Heart left ventricle (tissue), 16 donors: ENCODE results near the gene TRIM65. TPM values are rescaled to one million over a fixed set of nuclear protein-coding genes. Genes with fewer than 3 reads are reported as not detected.
"Not testable (repeated sequence)": the region's sequence is repeated elsewhere in the genome, so short reads cannot be mapped to it uniquely, and the experiment has no call there.

ENCODE experiments used
- ATAC-seq, 4 donors: fragments of 200-7000 bp; cut with Tn5 transposase; one replicate each; pipeline ENCODE4 v1.9.1; 2020 to 2022; ENCODE audit warnings: moderate library complexity in 4 of 4, mild to moderate bottlenecking in 3 of 4, moderate number of reproducible peaks in 1 of 4
- DNase-seq, 5 donors: peaks; one replicate each; pipeline ENCODE4 v3.0.0-alpha.2; 2020
- H3K27ac ChIP-seq, 12 donors: fragments of 200-600 bp; sonication (generic) in 4 of 12; one replicate each; pipeline versions ENCODE4 v1.5.0 to v1.8.0; 2016 to 2022; ENCODE audit warnings: mild to moderate bottlenecking in 2 of 12
- H3K27me3 ChIP-seq, 9 donors: fragments of 200-600 bp; sonication (generic) in 2 of 9; one replicate each; pipeline versions ENCODE4 v1.5.1 to v1.8.0; 2016 to 2022; ENCODE audit warnings: mild to moderate bottlenecking in 3 of 9
- H3K36me3 ChIP-seq, 9 donors: fragments of 200-600 bp; sonication (generic) in 2 of 9; one replicate each; pipeline versions ENCODE4 v1.5.0 to v1.8.0; 2018 to 2022; ENCODE audit warnings: mild to moderate bottlenecking in 2 of 9
- H3K4me1 ChIP-seq, 12 donors: fragments of 200-600 bp; sonication (generic) in 4 of 12; one replicate each; pipeline versions ENCODE4 v1.5.0 to v1.8.0; 2016 to 2022; ENCODE audit warnings: mild to moderate bottlenecking in 3 of 12
- H3K4me3 ChIP-seq, 12 donors: fragments of 200-600 bp; sonication (generic) in 4 of 12; one replicate each; pipeline versions ENCODE4 v1.5.0 to v1.8.0; 2017 to 2022; ENCODE audit warnings: mild to moderate bottlenecking in 9 of 12, moderate library complexity in 4 of 12
- H3K9me3 ChIP-seq, 12 donors: fragments of 200-600 bp; sonication (generic) in 4 of 12; one replicate each; pipeline versions ENCODE4 v1.5.0 to v1.8.0; 2016 to 2022; ENCODE audit warnings: mild to moderate bottlenecking in 1 of 12
- CTCF ChIP-seq, 12 donors: fragments of 200-600 bp; sonication (generic) in 4 of 12; IDR thresholded peaks; one replicate each; pipeline versions ENCODE4 v1.5.0 to v1.8.0; 2018 to 2022; ENCODE audit warnings: antibody characterized with exemption in 12 of 12, mild to moderate bottlenecking in 5 of 12
- POLR2A ChIP-seq, 2 donors: fragments of 450-650 bp; IDR thresholded peaks; one replicate each; pipeline ENCODE4 v1.6.1; 2017; ENCODE audit warnings: antibody characterized with exemption in 2 of 2, mild to moderate bottlenecking in 2 of 2, moderate library complexity in 2 of 2
- WGBS, 4 donors: extraction: QIAGEN DNeasy Blood & Tissue Kit in 2 of 4; methylation state at CpG; one replicate each; pipeline versions ENCODE4 v1.1.5 to v1.1.7; 2013 to 2018; 5-methylcytosine and 5-hydroxymethylcytosine counted together
- intact Hi-C, 10 donors: fragments of 100-400 bp; cut with DNase I; formaldehyde crosslinking; loops; one replicate each; pipeline versions ENCODE4 v1.11.1 to v1.14.2; 2022
- polyA plus RNA-seq, 2 donors: library from polyadenylated mRNA; stranded (reverse); fragments of 200-250 nt; gene quantifications; one replicate each; pipeline ENCODE4 v1.2.3, GENCODE V29; 2013
- total RNA-seq, 9 donors: library from RNA; depleted of rRNA in 2 of 9; stranded (reverse); fragments of >200 nt in 2 of 9; fragmentation: NEBNext Ultra II Directional in 3 of 9; extraction: Animal tissue kit (Norgen Biotek cat#: 25700) in 3 of 9; gene quantifications; one replicate each; pipeline versions ENCODE4 v1.1.0 to v1.2.4, GENCODE V29; 2016 to 2023
- donor health status: ischemic (EF 13 %, LVEDD 7.1; RV severe dilation, severe dysfunction).
- donor health status: healthy with polysubstance abuse.
- donor health status: DM: no; HTN: yes; CAD: no.
- donor health status: DM: no; HTN: no; CAD: no.
- donor health status: ischemic (EF 25% LVEDD 6.9; RV normal size, moderate dysfunction).
- donor health status: ischemic (EF 25% LVEDD 5.7; RV mildly dilated, moderate dysfunction).
- donor health status: healthy.
- donor health status: DM: yes; HTN: yes; CAD: no.
- donor health status: ischemic (EF 35%, LVEDD 5.7; RV mildly dilated, moderate dysfunction).
- donor health status: nonischemic (EF 11% LVEDD 7.7; RV severe dilation, severe dysfunction).
- donor health status: DM: yes; HTN: yes; CAD: no.
- donor health status: PGD.
- donor health status: ischemic (EF 29% LVEDD 5.4; RV normal size, mild dysfunction).
- donor health status: nonischemic (EF 23%, LVEDD 6.1; RV moderate dilation, normal function).

The TRIM65 gene
- total and polyA plus RNA-seq, 11 donors = 6.8 to 16.1 (median 9.5) TPM

- intact Hi-C loops = loop anchor here in 4 of 10 donors (2.0 to 5.0 kb wide), 5 partner anchors 23 to 77 kb away; partner anchors contain the start of genes MRPL38 (in 1 of the 4), TRIM65 (in 1 of the 4) and UNK (in 1 of the 4)
- no peak for DNase-seq
- 11 to 25% (median 14%) methylated on average over 7 of the region's 7 CpGs for WGBS, 4 donors
Observed at GRCh38 chr17:75854101-75854748, 42.5 kb downstream of the TRIM65 start.

GRCh38 chr17:75853433-75853832 is 43.3 kb downstream of the TRIM65 start:
- intact Hi-C loops = loop anchor here in 1 of 10 donors (5.0 kb wide), 1 partner anchor 76 kb away; a partner anchor contains a TSS
- Histone ChIP-seq H3K36me3 (peaks cover 0 to 49% (median 41%) of the 10 kb centered on the region in 9 donors), H3K4me3 (peak overlapping the region in 5 of 12 donors; percentile 67 to 97 (median 83)), H3K9me3 (no peaks in the 10 kb centered on the region), H3K4me1 (peaks cover 9 to 83% (median 65%) of the 10 kb centered on the region in 12 donors), H3K27ac (peak overlapping the region in 8 of 12 donors; percentile 87 to 100 (median 98)), H3K27me3 (no peaks in the 10 kb centered on the region)
- no peak for DNase-seq
- TF ChIP-seq CTCF (IDR thresholded peaks at IDR 0.05) = no peak
- TF ChIP-seq POLR2A (IDR thresholded peaks at IDR 0.05) = no peak
- WGBS, 4 donors = 65 to 73% (median 72%) methylated on average over 7 of the region's 7 CpGs
- ATAC-seq = no peak

More at GRCh38 chr17:75854101-75854748, 42.5 kb downstream of the TRIM65 start:
- H3K4me1 ChIP-seq = peaks cover 9 to 83% (median 57%) of the 10 kb centered on the region in 12 donors
- TF ChIP-seq POLR2A (IDR thresholded peaks at IDR 0.05) (no peak), CTCF (IDR thresholded peaks at IDR 0.05) (no peak)
- H3K9me3 ChIP-seq = no peaks in the 10 kb centered on the region
- no peaks in the 10 kb centered on the region for H3K27me3 ChIP-seq
- peak overlapping the region; percentile 57 to 97 (median 82) for H3K4me3 ChIP-seq
- H3K27ac ChIP-seq = peak overlapping the region in 11 of 12 donors; percentile 70 to 100 (median 93)
- ATAC-seq = peak in 1 of 4 donors; percentile 8
- H3K36me3 ChIP-seq = peaks cover 0 to 41% (median 34%) of the 10 kb centered on the region in 9 donors

- Histone ChIP-seq H3K27ac (peak overlapping the region in 11 of 12 donors; percentile 69 to 99 (median 78)), H3K4me1 (peaks cover 14 to 88% (median 77%) of the 10 kb centered on the region in 12 donors), H3K36me3 (peaks cover 3 to 66% (median 59%) of the 10 kb centered on the region in 9 donors)
- not testable (repeated sequence) for DNase-seq, H3K27me3 ChIP-seq, H3K4me3 ChIP-seq, ATAC-seq, H3K9me3 ChIP-seq
- 87 to 95% (median 91%) methylated on average over 15 of the region's 15 CpGs for WGBS, 4 donors
- intact Hi-C loops = loop anchor here in 1 of 10 donors (5.0 kb wide), 1 partner anchor 74 kb away; a partner anchor contains a TSS
Observed at GRCh38 chr17:75851693-75851991, 45.1 kb downstream of the TRIM65 start.

GRCh38 chr17:75850928-75851692 is 45.6 kb downstream of the TRIM65 start:
- peak overlapping the region in 11 of 12 donors; percentile 69 to 99 (median 78) for H3K27ac ChIP-seq
- DNase-seq (peak in 2 of 5 donors; percentile 67 to 76), ATAC-seq (peak in 3 of 4 donors; percentile 14 to 24 (median 16))
- intact Hi-C loops = loop anchor here in 1 of 10 donors (5.0 kb wide), 1 partner anchor 74 kb away; a partner anchor contains a TSS
- no peak overlapping the region for H3K4me3 ChIP-seq
- peaks cover 19 to 88% (median 78%) of the 10 kb centered on the region in 12 donors for H3K4me1 ChIP-seq
- no peaks in the 10 kb centered on the region for H3K27me3 ChIP-seq
- H3K9me3 ChIP-seq = no peaks in the 10 kb centered on the region
- TF ChIP-seq CTCF (IDR thresholded peaks at IDR 0.05) (no peak), POLR2A (IDR thresholded peaks at IDR 0.05) (no peak)
- peaks cover 3 to 72% (median 65%) of the 10 kb centered on the region in 9 donors for H3K36me3 ChIP-seq
- 59 to 73% (median 64%) methylated on average over 12 of the region's 12 CpGs for WGBS, 4 donors
